GM06990 (cell line): Measurements from ENCODE around the gene GPD2.
A peak's percentile ranks its signal among the peaks of the same experiment; 100 is the strongest.

Experiments
- DNase-seq: peaks from one replicate; pipeline ENCODE4 v3.0.0-alpha.2; 2011; ENCODE audit not compliant: insufficient read length; ENCODE audit errors: extremely low read depth
- H3K27me3 ChIP-seq: replicated peaks from 2 replicates; pipeline ENCODE4 v1.6.0; 2011; ENCODE audit warnings: low read length; ENCODE audit not compliant: control insufficient read depth, insufficient read depth
- H3K36me3 ChIP-seq: 2 replicates; pipeline ENCODE4 v1.5.1; 2011; ENCODE audit warnings: low read length; ENCODE audit not compliant: control insufficient read depth, insufficient read depth
- H3K4me3 ChIP-seq: replicated peaks from 2 replicates; pipeline ENCODE4 v1.5.1; 2011; ENCODE audit warnings: low read depth, mild to moderate bottlenecking, control low read depth, low read length
- CTCF ChIP-seq: IDR thresholded peaks from 2 replicates; pipeline ENCODE4 v1.5.1; 2011; ENCODE audit warnings: low read length, control low read depth, mild to moderate bottlenecking, inconsistent platforms; ENCODE audit not compliant: insufficient read depth, poor library complexity, severe bottlenecking

Gene GPD2

GRCh38 chr2:156437931-156438410 is 1.8 kb downstream of the GPD2 start:
- no peak for DNase-seq
- H3K4me3 ChIP-seq = peak overlapping the region; percentile 72
- H3K36me3 ChIP-seq = no peaks in the 10 kb centered on the region
- H3K27me3 ChIP-seq = no peaks in the 10 kb centered on the region
- no peak for TF ChIP-seq CTCF

- no peak for DNase-seq
- H3K4me3 ChIP-seq = no peak overlapping the region
- no peaks in the 10 kb centered on the region for H3K36me3 ChIP-seq
- no peaks in the 10 kb centered on the region for H3K27me3 ChIP-seq
- TF ChIP-seq CTCF = no peak
Observed at GRCh38 chr2:156443089-156443488, 6.9 kb downstream of the GPD2 start.

GRCh38 chr2:156445296-156446220 is 9.4 kb downstream of the GPD2 start:
- Histone ChIP-seq H3K27me3 (no peaks in the 10 kb centered on the region), H3K36me3 (no peaks in the 10 kb centered on the region), H3K4me3 (no peak overlapping the region)
- DNase-seq = no peak
- TF ChIP-seq CTCF = no peak

GRCh38 chr2:156447761-156448160 is 11.6 kb downstream of the GPD2 start:
- no peak for DNase-seq
- no peaks in the 10 kb centered on the region for H3K36me3 ChIP-seq
- TF ChIP-seq CTCF = no peak
- H3K27me3 ChIP-seq = no peaks in the 10 kb centered on the region
- H3K4me3 ChIP-seq = no peak overlapping the region

GRCh38 chr2:156448766-156449165 is 12.6 kb downstream of the GPD2 start:
- no peak for TF ChIP-seq CTCF
- no peak for DNase-seq
- Histone ChIP-seq H3K27me3 (no peaks in the 10 kb centered on the region), H3K4me3 (no peak overlapping the region), H3K36me3 (no peaks in the 10 kb centered on the region)
